GM04503 (cell line): ENCODE measurements around the gene PFKFB3.
"Not testable (repeated sequence)": the region's sequence is repeated elsewhere in the genome, so short reads cannot be mapped to it uniquely, and the experiment has no call there.

ENCODE experiments used
- DNase-seq: peaks from one replicate; pipeline ENCODE4 v3.0.0-alpha.2; 2012; ENCODE audit warnings: low read depth

Gene PFKFB3

DNA sequence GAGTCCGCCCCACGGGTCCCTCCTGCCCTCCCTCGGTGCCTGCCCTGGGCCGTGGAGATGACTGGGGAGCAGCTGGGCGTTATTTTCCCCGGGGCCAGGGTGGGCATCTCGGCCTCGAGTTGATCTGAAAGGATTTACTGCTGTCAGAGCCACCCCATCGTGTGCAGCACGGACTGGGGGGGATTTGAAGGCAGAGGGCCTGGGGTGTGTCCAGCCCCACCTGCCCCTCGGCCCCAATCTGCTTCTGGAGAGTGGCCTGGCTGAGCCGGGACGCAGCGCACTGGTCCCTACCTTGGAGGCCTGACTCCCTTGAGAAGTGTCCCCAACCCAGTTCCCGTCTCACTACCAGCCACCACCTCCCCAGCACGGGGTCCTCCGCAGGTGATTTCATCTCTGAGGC lies 24.2 kb upstream of the PFKFB3 start:
- no peak for DNase-seq

- DNase-seq = no peak
Observed at GRCh38 chr10:6179078-6179477, 23.7 kb upstream of the PFKFB3 start.

DNA sequence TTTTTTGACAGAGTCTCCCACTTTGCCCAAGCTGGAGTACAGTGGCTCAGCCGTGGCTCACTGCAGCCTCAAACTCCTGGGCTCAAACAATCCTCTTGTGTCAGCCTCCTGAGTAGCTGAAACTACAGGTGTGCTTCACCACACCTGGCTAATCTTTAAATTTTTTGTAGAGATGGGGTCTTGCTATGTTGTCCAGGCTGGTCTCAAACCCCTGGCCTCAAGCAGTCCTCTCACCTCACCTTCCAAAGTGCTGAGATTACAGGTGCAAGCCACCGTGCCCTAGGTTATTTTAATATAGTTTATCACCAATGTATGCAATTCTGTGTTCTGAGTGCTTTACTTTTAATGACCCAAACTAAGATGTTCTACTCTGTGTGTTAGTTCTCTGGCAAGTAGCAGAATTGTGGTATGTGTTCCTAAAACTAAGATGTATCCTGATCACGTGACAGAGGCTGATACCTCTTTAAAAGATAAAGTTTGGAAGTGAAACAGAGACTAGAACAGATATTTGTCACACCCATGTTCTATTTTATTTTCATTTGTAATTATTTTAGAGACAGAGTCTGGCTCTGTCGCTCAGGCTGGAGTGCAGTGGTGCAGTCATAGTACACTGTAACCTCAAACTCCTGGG lies 22.1 kb upstream of the PFKFB3 start:
- DNase-seq = no peak

DNA sequence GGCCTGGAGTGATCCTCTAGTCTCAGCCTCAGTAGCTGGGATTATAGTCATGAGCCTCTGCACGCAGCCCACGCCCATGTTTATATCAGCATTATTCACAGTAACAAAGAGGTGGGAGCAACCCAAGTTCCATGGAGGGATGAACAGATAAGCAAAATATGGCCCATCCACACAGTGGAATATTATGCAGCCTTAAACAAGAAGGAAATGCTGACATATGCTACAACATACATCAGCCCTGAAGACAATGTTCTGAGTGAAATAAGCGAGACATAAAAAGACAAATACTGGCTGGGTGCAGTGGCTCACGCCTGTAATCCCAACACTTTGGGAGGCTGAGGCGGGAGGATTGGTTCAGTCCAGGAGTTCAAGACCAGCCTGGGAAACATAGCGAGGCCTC lies 21.5 kb upstream of the PFKFB3 start:
- no peak for DNase-seq

- DNase-seq = no peak
Observed at GRCh38 chr10:6182454-6183098, 20.2 kb upstream of the PFKFB3 start.

GRCh38 chr10:6185039-6185716 lies 17.6 kb upstream of the PFKFB3 start:
- DNase-seq = no peak

DNA sequence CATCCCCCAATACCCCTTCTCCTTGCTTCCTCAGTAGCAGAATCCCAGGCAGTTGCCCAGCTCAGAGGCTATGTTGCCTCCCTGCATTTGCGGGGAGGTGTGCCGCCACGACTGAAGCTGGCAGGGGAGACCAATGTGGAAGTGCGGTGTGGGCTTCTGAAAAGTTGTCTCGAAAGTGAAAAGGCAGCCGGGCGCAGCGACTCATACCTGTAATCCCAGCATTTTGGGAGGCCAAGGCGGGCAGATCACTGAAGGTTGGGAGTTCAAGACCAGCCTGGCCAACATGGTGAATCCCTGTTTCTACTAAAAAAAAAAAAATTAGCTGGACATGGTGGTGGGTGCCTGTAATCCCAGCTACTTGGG lies 15.9 kb upstream of the PFKFB3 start:
- DNase-seq = no peak

GRCh38 chr10:6187278-6187677 lies 15.5 kb upstream of the PFKFB3 start:
- no peak for DNase-seq

- not testable (repeated sequence) for DNase-seq
Observed at GRCh38 chr10:6190033-6190432, 12.7 kb upstream of the PFKFB3 start.

DNA sequence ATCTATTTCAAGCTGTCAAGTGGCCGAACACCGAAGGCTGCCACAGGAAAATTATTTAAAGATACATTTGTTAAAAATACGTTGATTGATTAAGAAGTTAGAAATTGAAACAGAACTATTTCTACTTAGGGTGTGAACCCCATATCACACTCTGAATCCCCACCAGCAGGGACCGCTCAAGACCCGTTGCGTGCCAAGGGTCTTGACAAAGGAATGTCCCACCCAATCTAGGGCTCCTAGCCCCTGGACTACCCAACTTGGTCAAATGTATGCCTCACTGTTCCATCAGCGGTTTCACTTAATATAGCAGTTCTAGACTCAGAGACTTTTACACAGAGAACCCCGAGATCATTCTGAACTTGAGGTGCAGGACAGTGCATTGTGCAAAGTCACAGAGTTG lies 11.6 kb upstream of the PFKFB3 start:
- DNase-seq = no peak

DNA sequence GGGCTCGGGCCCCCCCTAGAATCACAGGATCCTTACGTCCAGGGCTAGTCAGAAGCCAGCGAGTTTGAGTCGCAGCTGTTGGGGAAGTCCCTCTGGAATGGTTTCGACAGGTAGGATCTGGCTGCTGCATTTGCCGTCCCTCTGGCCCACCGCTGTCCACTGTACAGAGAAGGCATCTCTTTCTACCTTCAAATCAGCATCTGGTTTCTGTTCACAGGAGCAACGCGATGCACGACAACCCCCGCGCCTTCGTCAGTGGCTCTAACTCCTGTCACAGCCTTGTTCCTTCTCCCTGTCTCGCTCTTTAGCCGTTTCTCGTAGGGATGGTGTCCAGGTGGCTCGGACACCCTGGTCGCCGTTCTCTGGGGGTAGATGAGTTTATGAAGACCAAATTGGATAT lies 11.2 kb upstream of the PFKFB3 start:
- no peak for DNase-seq

DNA sequence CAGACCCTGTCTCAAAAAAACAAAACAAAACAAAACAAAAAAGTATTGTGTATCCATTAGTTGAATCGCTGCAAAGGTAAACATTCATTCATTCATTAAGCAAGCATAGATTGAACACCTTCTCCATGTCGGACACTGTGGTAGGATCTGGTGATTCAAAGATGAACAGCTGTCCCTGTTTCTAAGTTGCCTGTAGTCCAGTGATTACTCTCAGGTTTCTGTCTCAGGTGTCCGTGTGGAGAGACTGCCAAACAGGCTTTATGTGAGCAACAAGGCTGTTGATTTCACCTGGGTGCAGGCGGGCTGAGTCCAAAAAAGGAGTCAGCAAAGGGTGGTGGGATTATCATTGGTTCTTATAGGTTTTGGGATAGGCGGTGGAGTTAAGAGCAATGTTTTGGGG lies 9.4 kb upstream of the PFKFB3 start:
- not testable (repeated sequence) for DNase-seq

- no peak for DNase-seq
Observed at GRCh38 chr10:6194311-6194710, 8.4 kb upstream of the PFKFB3 start.

DNA sequence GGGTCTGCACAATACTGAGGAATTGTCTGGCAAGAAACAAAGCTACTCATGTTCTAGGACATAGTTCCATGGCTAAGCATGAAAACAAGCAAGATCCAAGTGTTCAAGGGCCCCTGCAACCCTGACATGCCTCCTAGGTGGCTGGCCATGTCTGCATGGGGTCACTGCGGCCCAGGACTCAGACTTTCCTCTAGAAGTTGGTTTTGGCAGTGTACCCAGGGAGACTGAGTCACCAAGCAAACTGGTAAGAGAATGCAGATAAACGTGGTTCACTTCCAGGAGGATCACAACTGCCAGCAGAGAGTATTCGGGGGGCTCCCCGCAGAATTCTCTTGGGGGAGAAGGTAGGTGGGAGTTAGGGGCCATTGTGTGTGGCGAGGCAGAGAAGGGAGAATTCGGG lies 7.4 kb upstream of the PFKFB3 start:
- DNase-seq = no peak

DNA sequence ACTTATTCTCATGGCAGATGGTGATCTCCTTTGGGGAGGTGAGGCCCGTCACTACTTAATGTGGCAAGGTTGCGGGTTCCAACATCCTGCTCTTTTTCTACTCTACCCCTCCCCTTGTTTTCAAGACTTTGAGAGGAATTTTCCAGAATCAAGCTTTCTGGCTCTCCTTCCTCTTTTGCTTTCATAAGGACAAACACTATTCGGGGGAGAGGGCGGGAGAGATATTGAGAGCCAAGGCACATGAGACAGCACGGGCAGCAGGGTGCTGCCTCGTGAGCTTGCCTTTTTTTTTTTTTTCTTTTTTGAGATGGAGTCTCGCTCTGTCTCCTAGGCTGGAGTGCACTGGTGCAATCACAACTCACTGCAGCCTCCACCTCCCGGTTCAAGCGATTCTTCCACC lies 6.9 kb upstream of the PFKFB3 start:
- DNase-seq = no peak

DNA sequence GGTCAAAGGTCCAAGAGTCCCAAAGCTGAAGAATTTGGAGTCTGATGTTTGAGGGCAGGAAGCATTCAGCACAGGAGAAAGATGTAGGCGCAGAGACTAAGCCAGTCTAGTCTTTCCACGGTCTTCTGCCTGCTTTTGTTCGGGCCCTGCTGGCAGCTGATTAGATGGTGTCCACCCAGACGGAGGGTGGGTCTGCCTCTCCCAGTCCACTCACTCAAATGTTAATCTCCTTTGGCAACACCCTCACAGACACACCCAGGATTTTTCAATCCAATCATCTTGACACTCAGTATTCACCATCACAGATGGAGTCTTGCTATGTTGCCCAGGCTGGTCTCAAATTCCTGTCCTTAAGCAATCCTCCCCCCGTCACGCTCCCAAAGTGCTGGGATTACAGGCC lies 6.2 kb upstream of the PFKFB3 start:
- DNase-seq = not testable (repeated sequence)

- DNase-seq = no peak
Observed at GRCh38 chr10:6197321-6197720, 5.4 kb upstream of the PFKFB3 start.

DNA sequence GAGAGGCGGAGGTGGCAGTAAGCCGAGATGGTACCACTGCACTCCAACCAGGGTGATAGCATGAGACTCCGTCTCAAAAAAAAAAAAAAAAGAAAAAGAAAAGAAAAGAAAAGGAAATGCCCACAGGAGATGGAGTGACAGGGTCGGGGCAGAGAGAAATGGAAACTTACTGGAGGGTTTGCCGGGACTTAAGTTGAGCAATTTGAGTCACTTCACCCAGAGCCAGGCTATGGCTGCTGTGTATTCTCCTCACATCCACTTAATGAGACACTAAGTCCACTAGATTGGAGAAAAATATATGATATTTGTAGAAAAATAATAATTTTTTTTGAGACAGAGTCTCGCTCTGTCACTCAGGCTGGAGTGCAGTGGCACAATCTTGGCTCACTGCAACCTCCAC lies 4.6 kb upstream of the PFKFB3 start:
- no peak for DNase-seq

GRCh38 chr10:6199131-6199733 lies 3.5 kb upstream of the PFKFB3 start:
- no peak for DNase-seq

DNA sequence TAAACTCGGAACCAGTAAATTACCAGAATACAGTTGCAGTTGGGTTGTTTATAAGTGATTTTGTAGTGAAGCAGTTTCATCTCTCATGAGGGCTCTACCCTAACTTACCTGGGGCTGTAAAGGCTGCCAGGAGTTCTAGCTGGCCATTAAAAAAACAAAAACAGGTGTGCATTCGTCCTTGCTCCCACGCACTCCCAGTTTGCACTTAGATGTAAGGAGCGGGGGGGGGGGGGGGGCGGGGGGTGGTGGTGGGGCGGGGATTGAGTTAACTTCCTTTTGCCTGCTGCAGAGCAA lies 2.3 kb upstream of the PFKFB3 start:
- no peak for DNase-seq

DNA sequence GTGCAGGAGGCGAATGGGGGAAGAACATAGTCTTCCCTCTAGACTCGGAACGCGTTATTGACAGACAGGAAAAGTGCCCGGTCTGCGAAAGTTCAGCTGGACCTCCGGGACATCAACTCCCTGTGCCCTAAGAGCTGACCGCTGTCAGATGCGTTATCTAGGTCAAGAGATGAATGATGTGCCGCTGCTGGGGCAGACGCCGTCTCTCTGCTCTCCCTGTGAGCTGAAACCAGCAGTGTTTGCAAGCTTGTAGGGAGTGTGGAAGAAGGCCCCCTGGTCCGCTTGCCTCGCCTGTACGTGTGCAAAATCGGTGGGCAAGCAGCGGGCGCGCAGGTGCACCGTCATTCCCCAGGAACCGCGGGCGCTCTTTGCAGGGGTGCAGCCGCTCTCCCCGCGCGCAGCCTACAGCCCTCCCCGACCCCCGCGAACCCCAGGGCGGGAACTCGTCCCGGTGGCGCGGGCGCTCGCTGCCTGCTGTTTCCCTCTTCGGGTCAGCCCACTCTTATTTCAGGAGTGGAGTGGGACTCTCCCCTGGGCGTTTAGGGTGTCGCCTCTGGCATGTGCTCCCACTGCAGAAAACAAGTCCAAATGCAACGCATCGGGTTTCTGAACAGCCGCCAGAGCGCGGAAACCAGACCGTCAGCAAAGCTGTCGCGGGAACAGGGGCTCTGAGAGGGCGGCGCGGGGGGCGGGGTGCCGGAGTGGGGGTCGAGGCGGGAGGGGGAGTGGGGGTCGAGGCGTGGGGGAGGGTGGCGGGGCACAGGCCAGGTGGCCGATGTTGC lies 1.8 kb upstream of the PFKFB3 start:
- no peak for DNase-seq

- no peak for DNase-seq
Observed at GRCh38 chr10:6201516-6201975, 1.2 kb upstream of the PFKFB3 start.
